GM18505 (cell line): ENCODE results near the gene LRRC1.
"Not testable (repeated sequence)": the region's sequence is repeated elsewhere in the genome, so short reads cannot be mapped to it uniquely, and the experiment has no call there.

ENCODE experiments used
- ATAC-seq: cut with Tn5 transposase; IDR thresholded peaks from one replicate; pipeline ENCODE4 v1.9.1; 2021; ENCODE audit not compliant: unreplicated experiment
- POLR2A ChIP-seq: IDR thresholded peaks from 4 replicates; pipeline ENCODE4 v1.6.1; 2011; ENCODE audit warnings: borderline replicate concordance; ENCODE audit not compliant: insufficient read depth, insufficient read length; ENCODE audit errors: extremely low read depth

The LRRC1 gene

GRCh38 chr6:53770780-53771249, 24.0 kb upstream of the LRRC1 start:
- ATAC-seq: no peak
- no peak for TF ChIP-seq POLR2A

GRCh38 chr6:53771785-53772624, 22.8 kb upstream of the LRRC1 start:
- no peak for ATAC-seq
- no peak for TF ChIP-seq POLR2A

GRCh38 chr6:53773044-53773696, 21.6 kb upstream of the LRRC1 start:
- ATAC-seq: no peak
- no peak for TF ChIP-seq POLR2A

GRCh38 chr6:53776152-53776551, 18.7 kb upstream of the LRRC1 start:
- not testable (repeated sequence) for ATAC-seq

- not testable (repeated sequence) for ATAC-seq
Observed at GRCh38 chr6:53784991-53785390, 9.8 kb upstream of the LRRC1 start.

GRCh38 chr6:53786832-53787231, 8.0 kb upstream of the LRRC1 start:
- TF ChIP-seq POLR2A: no peak
- ATAC-seq: no peak

GRCh38 chr6:53790886-53791285, 3.9 kb upstream of the LRRC1 start:
- no peak for TF ChIP-seq POLR2A

GRCh38 chr6:53792016-53792415, 2.8 kb upstream of the LRRC1 start:
- no peak for TF ChIP-seq POLR2A
- no peak for ATAC-seq

More at GRCh38 chr6:53790886-53791285, 3.9 kb upstream of the LRRC1 start:
- ATAC-seq: no peak

- ATAC-seq: no peak
- TF ChIP-seq POLR2A: no peak
Observed at GRCh38 chr6:53792973-53793317, 1.9 kb upstream of the LRRC1 start.

- TF ChIP-seq POLR2A: no peak
- ATAC-seq: no peak
Observed at GRCh38 chr6:53793318-53794136, 1.3 kb upstream of the LRRC1 start.

- TF ChIP-seq POLR2A: no peak
- peak; percentile 43 for ATAC-seq
Observed at GRCh38 chr6:53794137-53794719, 577 bp upstream of the LRRC1 start.

- TF ChIP-seq POLR2A: no peak
- ATAC-seq: no peak
Observed at GRCh38 chr6:53795340-53795701, 516 bp downstream of the LRRC1 start.

GRCh38 chr6:53795702-53796450, 1.1 kb downstream of the LRRC1 start:
- no peak for ATAC-seq
- no peak for TF ChIP-seq POLR2A
